ENCODE measurements around the gene KRT25.

The KRT25 gene

DNA sequence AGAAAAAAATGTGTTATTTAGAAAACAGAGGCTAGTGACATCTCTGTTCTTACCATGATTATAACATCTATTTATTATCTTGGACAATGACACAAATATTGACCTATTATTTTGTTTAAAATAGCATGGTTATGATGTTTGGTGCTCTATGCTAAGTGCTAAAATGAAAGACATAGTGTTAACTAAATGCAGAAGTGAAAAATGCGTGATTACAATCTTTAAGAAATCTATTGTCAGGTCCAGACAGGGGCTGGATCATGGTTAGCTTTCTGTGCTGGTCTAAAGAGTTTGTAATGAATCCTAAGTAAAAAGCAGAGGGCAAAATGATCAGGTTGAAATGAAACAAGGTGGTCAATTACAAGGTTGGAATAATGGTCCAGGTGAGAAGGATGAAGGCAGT, 45.2 kb upstream of the KRT25 start:
- Histone ChIP-seq H3K4me1 (ENCODE audit: insufficient read depth, low read length, severe bottlenecking) (no peaks in the 10 kb centered on the region), H3K4me3 (ENCODE audit: low read depth, low read length, poor library complexity, severe bottlenecking) (no peak overlapping the region), H2AFZ (ENCODE audit: low read length) (no peak overlapping the region), H3K9me2 (ENCODE audit: low read depth, low read length) (no peaks in the 10 kb centered on the region), H3K4me2 (ENCODE audit: low read length) (no peak overlapping the region), H4K20me1 (ENCODE audit: insufficient read depth, low read length) (no peaks in the 10 kb centered on the region), H3K9ac (ENCODE audit: low read length) (no peak overlapping the region), H3K27me3 (ENCODE audit: insufficient read depth, low read length) (peaks cover 2% of the 10 kb centered on the region), H3K27ac (ENCODE audit: low read depth, low read length, poor library complexity, severe bottlenecking) (no peak overlapping the region), H3F3A (ENCODE audit: insufficient read depth, low read length) (no peaks in the 10 kb centered on the region), H3K79me2 (ENCODE audit: insufficient read depth, low read length) (no peaks in the 10 kb centered on the region), H3K9me3 (ENCODE audit: low read length) (no peaks in the 10 kb centered on the region), H3K36me3 (ENCODE audit: insufficient read depth, low read length) (no peaks in the 10 kb centered on the region)
- no peak for TF ChIP-seq EZH2 (IDR thresholded peaks at IDR 0.05; ENCODE audit: borderline replicate concordance, low read length)
- TF ChIP-seq, protein P1, sequence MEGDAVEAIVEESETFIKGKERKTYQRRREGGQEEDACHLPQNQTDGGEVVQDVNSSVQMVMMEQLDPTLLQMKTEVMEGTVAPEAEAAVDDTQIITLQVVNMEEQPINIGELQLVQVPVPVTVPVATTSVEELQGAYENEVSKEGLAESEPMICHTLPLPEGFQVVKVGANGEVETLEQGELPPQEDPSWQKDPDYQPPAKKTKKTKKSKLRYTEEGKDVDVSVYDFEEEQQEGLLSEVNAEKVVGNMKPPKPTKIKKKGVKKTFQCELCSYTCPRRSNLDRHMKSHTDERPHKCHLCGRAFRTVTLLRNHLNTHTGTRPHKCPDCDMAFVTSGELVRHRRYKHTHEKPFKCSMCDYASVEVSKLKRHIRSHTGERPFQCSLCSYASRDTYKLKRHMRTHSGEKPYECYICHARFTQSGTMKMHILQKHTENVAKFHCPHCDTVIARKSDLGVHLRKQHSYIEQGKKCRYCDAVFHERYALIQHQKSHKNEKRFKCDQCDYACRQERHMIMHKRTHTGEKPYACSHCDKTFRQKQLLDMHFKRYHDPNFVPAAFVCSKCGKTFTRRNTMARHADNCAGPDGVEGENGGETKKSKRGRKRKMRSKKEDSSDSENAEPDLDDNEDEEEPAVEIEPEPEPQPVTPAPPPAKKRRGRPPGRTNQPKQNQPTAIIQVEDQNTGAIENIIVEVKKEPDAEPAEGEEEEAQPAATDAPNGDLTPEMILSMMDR (IDR thresholded peaks at IDR 0.05; ENCODE audit: low read length), result no peak

DNA sequence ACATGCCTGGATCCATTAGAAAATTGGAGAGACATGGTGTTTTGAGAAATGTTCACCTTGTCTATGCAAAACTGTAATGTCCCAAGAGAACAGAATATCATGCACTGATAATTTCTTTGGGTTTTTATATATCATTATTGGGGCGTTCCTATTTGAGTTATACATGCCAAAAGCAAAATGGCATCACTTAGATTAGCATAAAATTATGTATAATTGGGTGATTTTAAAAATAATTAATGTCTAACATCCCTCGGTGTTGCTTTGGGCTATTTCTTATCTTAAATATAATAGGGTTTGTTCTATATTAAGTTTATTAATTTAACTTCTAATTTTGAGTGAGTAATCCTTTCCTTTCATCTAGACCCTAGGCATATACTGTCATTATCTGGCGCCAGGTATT, 44.7 kb upstream of the KRT25 start, which contains the start of gene KRT28:
Gene KRT28 (minus strand): TSS at position 101 of the 400 bp plus-strand sequence. CDS start 66 bp downstream, at position 35.
- no peak for TF ChIP-seq EZH2 (IDR thresholded peaks at IDR 0.05; ENCODE audit: borderline replicate concordance, low read length)
- TF ChIP-seq, protein P1 (IDR thresholded peaks at IDR 0.05; ENCODE audit: low read length), result no peak
- no peak within 1 kb of the TSS for H2AFZ ChIP-seq (ENCODE audit: low read length)
- no peaks in the 10 kb centered on the region for H4K20me1 ChIP-seq (ENCODE audit: insufficient read depth, low read length)
- no peaks in the 10 kb centered on the region for H3K9me3 ChIP-seq (ENCODE audit: low read length)
- no peak within 1 kb of the TSS for H3K4me2 ChIP-seq (ENCODE audit: low read length)
- H3K4me1 ChIP-seq (ENCODE audit: insufficient read depth, low read length, severe bottlenecking), result no peaks in the 10 kb centered on the region
- no peaks in the 10 kb centered on the region for H3K79me2 ChIP-seq (ENCODE audit: insufficient read depth, low read length)
- no peak within 1 kb of the TSS for H3K9ac ChIP-seq (ENCODE audit: low read length)
- H3K27ac ChIP-seq (ENCODE audit: low read depth, low read length, poor library complexity, severe bottlenecking), result no peak within 1 kb of the TSS
- H3K27me3 ChIP-seq (ENCODE audit: insufficient read depth, low read length), result no peaks in the 10 kb centered on the region; the same call in none of the 2 replicates
- no peaks in the 10 kb centered on the region for H3F3A ChIP-seq (ENCODE audit: insufficient read depth, low read length)
- no peak within 1 kb of the TSS for H3K4me3 ChIP-seq (ENCODE audit: low read depth, low read length, poor library complexity, severe bottlenecking)
- H3K9me2 ChIP-seq (ENCODE audit: low read depth, low read length), result no peaks in the 10 kb centered on the region
- no peaks in the 10 kb centered on the region for H3K36me3 ChIP-seq (ENCODE audit: insufficient read depth, low read length)

DNA sequence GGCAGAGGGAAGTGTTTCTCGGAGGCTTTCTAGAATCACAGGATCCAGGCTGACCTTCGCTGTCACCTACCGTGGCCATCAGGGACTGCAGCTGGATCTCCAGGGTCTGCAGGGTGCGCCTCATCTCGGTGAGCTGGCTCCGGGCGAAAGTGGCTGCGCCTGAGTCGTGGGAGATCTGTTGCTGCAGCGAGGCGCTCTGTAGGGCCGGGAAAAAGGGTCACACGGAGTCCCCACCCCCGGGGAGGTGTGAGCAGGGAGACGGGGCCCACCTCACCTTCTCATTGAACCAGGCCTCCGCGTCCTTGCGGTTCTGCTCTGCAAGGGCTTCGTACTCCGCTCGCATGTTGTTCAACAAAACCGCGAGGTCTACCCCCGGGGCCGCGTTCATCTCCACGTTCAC, 41.7 kb upstream of the KRT25 start:
- Histone ChIP-seq H3K27ac (ENCODE audit: low read depth, low read length, poor library complexity, severe bottlenecking) (no peak overlapping the region), H3K79me2 (ENCODE audit: insufficient read depth, low read length) (no peaks in the 10 kb centered on the region), H3K9me2 (ENCODE audit: low read depth, low read length) (no peaks in the 10 kb centered on the region), H3K27me3 (ENCODE audit: insufficient read depth, low read length) (no peaks in the 10 kb centered on the region; the same call in none of the 2 replicates), H3K9me3 (ENCODE audit: low read length) (no peaks in the 10 kb centered on the region), H3K4me1 (ENCODE audit: insufficient read depth, low read length, severe bottlenecking) (no peaks in the 10 kb centered on the region), H3K4me3 (ENCODE audit: low read depth, low read length, poor library complexity, severe bottlenecking) (no peak overlapping the region), H3F3A (ENCODE audit: insufficient read depth, low read length) (no peaks in the 10 kb centered on the region), H3K9ac (ENCODE audit: low read length) (no peak overlapping the region), H2AFZ (ENCODE audit: low read length) (no peak overlapping the region), H4K20me1 (ENCODE audit: insufficient read depth, low read length) (no peaks in the 10 kb centered on the region), H3K4me2 (ENCODE audit: low read length) (no peak overlapping the region), H3K36me3 (ENCODE audit: insufficient read depth, low read length) (no peaks in the 10 kb centered on the region)
- TF ChIP-seq, protein P1 (IDR thresholded peaks at IDR 0.05; ENCODE audit: low read length), result no peak
- TF ChIP-seq EZH2 (IDR thresholded peaks at IDR 0.05; ENCODE audit: borderline replicate concordance, low read length), result no peak

Measured in OCI-LY1 (cell line).